Measurements from ENCODE around the gene SUGT1. TPM values are rescaled to one million over a fixed set of nuclear protein-coding genes. Genes with fewer than 3 reads are reported as not detected.

The SUGT1 gene
- total RNA-seq, 4 donors from 2014 or later: 31.9 to 53.7 (median 48.9) TPM

GRCh38 chr13:52743988-52744387, 91.4 kb downstream of the SUGT1 start:
- Histone ChIP-seq H3K9me3 (peaks cover 0 to 6% (median 0%) of the 10 kb centered on the region in 3 donors), H3K27ac (no peak overlapping the region), H3K36me3 (no peaks in the 10 kb centered on the region), H3K27me3 (peaks cover 61% of the 10 kb centered on the region), H3K4me1 (peaks cover 0 to 8% (median 0%) of the 10 kb centered on the region in 3 donors), H3K4me3 (no peak overlapping the region)
- TF ChIP-seq POLR2AphosphoS5 (IDR thresholded peaks at IDR 0.05) (no peak), EP300 (IDR thresholded peaks at IDR 0.05) (no peak), POLR2A (IDR thresholded peaks at IDR 0.05) (no peak), CTCF (IDR thresholded peaks at IDR 0.05) (no peak)
- no peak for ATAC-seq
- WGBS, 2 donors (ENCODE audit: low coverage in 1 of 2): 95% methylated on average over 3 of the region's 3 CpGs

- H3K4me1 ChIP-seq: no peaks in the 10 kb centered on the region
- WGBS, 2 donors (ENCODE audit: low coverage in 1 of 2): 39 to 61% methylated on average over 4 to 6 of the region's 6 CpGs
- TF ChIP-seq EP300 (IDR thresholded peaks at IDR 0.05) (no peak), CTCF (IDR thresholded peaks at IDR 0.05) (no peak), POLR2AphosphoS5 (IDR thresholded peaks at IDR 0.05) (no peak), POLR2A (IDR thresholded peaks at IDR 0.05) (no peak)
- H3K36me3 ChIP-seq: no peaks in the 10 kb centered on the region
- ATAC-seq: no peak
- H3K27me3 ChIP-seq: peaks cover 61% of the 10 kb centered on the region
- no peak overlapping the region for H3K4me3 ChIP-seq
- H3K9me3 ChIP-seq: peaks cover 0 to 6% (median 0%) of the 10 kb centered on the region in 3 donors
- H3K27ac ChIP-seq: no peak overlapping the region
Observed at GRCh38 chr13:52744842-52745375, 92.3 kb downstream of the SUGT1 start.

GRCh38 chr13:52746141-52746540, 93.5 kb downstream of the SUGT1 start:
- Histone ChIP-seq H3K27ac (no peak overlapping the region), H3K36me3 (no peaks in the 10 kb centered on the region), H3K27me3 (peaks cover 61% of the 10 kb centered on the region), H3K4me3 (no peak overlapping the region), H3K9me3 (peaks cover 0 to 6% (median 0%) of the 10 kb centered on the region in 3 donors), H3K4me1 (no peaks in the 10 kb centered on the region)
- 40 to 63% methylated on average over 2 to 3 of the region's 3 CpGs for WGBS, 2 donors (ENCODE audit: low coverage in 1 of 2)
- ATAC-seq: no peak
- no peak for TF ChIP-seq POLR2AphosphoS5 (IDR thresholded peaks at IDR 0.05)
- no peak for TF ChIP-seq POLR2A (IDR thresholded peaks at IDR 0.05)
- no peak for TF ChIP-seq CTCF (IDR thresholded peaks at IDR 0.05)
- TF ChIP-seq EP300 (IDR thresholded peaks at IDR 0.05): no peak

GRCh38 chr13:52749419-52749818, 96.8 kb downstream of the SUGT1 start:
- Histone ChIP-seq H3K9me3 (no peaks in the 10 kb centered on the region), H3K4me3 (no peak overlapping the region), H3K4me1 (no peaks in the 10 kb centered on the region), H3K27me3 (peaks cover 41% of the 10 kb centered on the region), H3K27ac (no peak overlapping the region), H3K36me3 (no peaks in the 10 kb centered on the region)
- TF ChIP-seq POLR2A (IDR thresholded peaks at IDR 0.05) (no peak), EP300 (IDR thresholded peaks at IDR 0.05) (no peak), POLR2AphosphoS5 (IDR thresholded peaks at IDR 0.05) (no peak), CTCF (IDR thresholded peaks at IDR 0.05) (no peak)
- ATAC-seq: no peak
- WGBS, 2 donors (ENCODE audit: low coverage in 1 of 2): 15 to 20% methylated on average over 5 of the region's 5 CpGs

Other genes starting within 250 kb of the SUGT1 start
- gene THSD1, start 246.7 kb upstream of the SUGT1 start, total RNA-seq: 1 to 10 TPM; 3.9 to 8.9 (median 6.2) TPM
- 10 to 100 TPM; 31.3 to 50.7 (median 39.4) TPM for gene VPS36, start 202.2 kb upstream of the SUGT1 start, total RNA-seq
- 1 to 10 TPM; 3.9 to 8.0 (median 5.3) TPM for gene CKAP2, start 197.4 kb upstream of the SUGT1 start, total RNA-seq
- gene HNRNPA1L2, start 10.4 kb upstream of the SUGT1 start, total RNA-seq: 1 to 10 TPM; 2.3 to 4.8 (median 2.8) TPM
- gene CNMD, start 87.0 kb downstream of the SUGT1 start, total RNA-seq: not detected
- gene PCDH8, start 195.8 kb downstream of the SUGT1 start, total RNA-seq: under 1 TPM in 1 of 4 donors, not detected in 3; 0.27 TPM

Measured in gastroesophageal sphincter (tissue), 4 donors.